Activated gamma-delta T cell (primary cell): Measurements from ENCODE around the gene FOSL2.

ENCODE experiments used
- DNase-seq: peaks from one replicate; lab custom pipeline; 2025; lab: John Stamatoyannopoulos, UW

FOSL2 gene

GRCh38 chr2:28432362-28432761 is 39.7 kb downstream of the FOSL2 start:
- DNase-seq: no peak

GRCh38 chr2:28433215-28433614 is 40.6 kb downstream of the FOSL2 start:
- DNase-seq: no peak

GRCh38 chr2:28433935-28434599 is 41.4 kb downstream of the FOSL2 start:
- DNase-seq: no peak

GRCh38 chr2:28434600-28434989 is 41.9 kb downstream of the FOSL2 start:
- no peak for DNase-seq

- no peak for DNase-seq
Observed at GRCh38 chr2:28435241-28435640, 42.6 kb downstream of the FOSL2 start.

- DNase-seq: no peak
Observed at GRCh38 chr2:28435814-28436351, 43.2 kb downstream of the FOSL2 start.

GRCh38 chr2:28436525-28437051 is 43.9 kb downstream of the FOSL2 start:
- no peak for DNase-seq

- DNase-seq: no peak
Observed at GRCh38 chr2:28437149-28437835, 44.6 kb downstream of the FOSL2 start.

- no peak for DNase-seq
Observed at GRCh38 chr2:28437918-28438317, 45.3 kb downstream of the FOSL2 start.

GRCh38 chr2:28438532-28439063 is 45.9 kb downstream of the FOSL2 start:
- DNase-seq: no peak

- DNase-seq: no peak
Observed at GRCh38 chr2:28439127-28439526, 46.5 kb downstream of the FOSL2 start.

- no peak for DNase-seq
Observed at GRCh38 chr2:28439763-28440162, 47.1 kb downstream of the FOSL2 start.

- DNase-seq: no peak
Observed at GRCh38 chr2:28442328-28442727, 49.7 kb downstream of the FOSL2 start.

GRCh38 chr2:28444956-28445355 is 52.3 kb downstream of the FOSL2 start:
- no peak for DNase-seq

GRCh38 chr2:28445448-28446258 is 53.0 kb downstream of the FOSL2 start:
- no peak for DNase-seq

- DNase-seq: no peak
Observed at GRCh38 chr2:28446531-28446930, 53.9 kb downstream of the FOSL2 start.

GRCh38 chr2:28447086-28447485 is 54.4 kb downstream of the FOSL2 start:
- DNase-seq: no peak

GRCh38 chr2:28447943-28448792 is 55.5 kb downstream of the FOSL2 start:
- no peak for DNase-seq

GRCh38 chr2:28448793-28449100 is 56.1 kb downstream of the FOSL2 start:
- no peak for DNase-seq

GRCh38 chr2:28449126-28449487 is 56.4 kb downstream of the FOSL2 start:
- DNase-seq: no peak
